ENCODE data around the gene C3orf70.

- TF ChIP-seq CTCF (IDR thresholded peaks at IDR 0.05; ENCODE audit: insufficient read depth, low read depth, low read length) (no peak), EZH2 (IDR thresholded peaks at IDR 0.05; ENCODE audit: insufficient read depth, low read length) (no peak)
Observed at GRCh38 chr3:185028121-185028520, 124.7 kb downstream of the C3orf70 start.
